ENCODE results near the gene NFYC. TPM values are rescaled to one million over a fixed set of nuclear protein-coding genes. Genes with fewer than 3 reads are reported as not detected.

Gene NFYC
- total and polyA plus RNA-seq, 2 donors = 34.0 to 39.1 TPM

GRCh38 chr1:40651138-40651857, 40.2 kb upstream of the NFYC start:
- Histone ChIP-seq H3K9me3 (ENCODE audit: control insufficient read depth in 2 of 2, insufficient read depth in 1 of 2, low read length in 1 of 2) (no peaks in the 10 kb centered on the region), H3K27me3 (ENCODE audit: control insufficient read depth in 2 of 2, insufficient read depth in 1 of 2, low read length in 1 of 2) (peaks cover 0 to 32% of the 10 kb centered on the region in 2 donors), H3K27ac (ENCODE audit: low read depth in 1 of 2, low read length in 1 of 2) (no peak overlapping the region), H3K4me3 (ENCODE audit: low read length in 2 of 2) (no peak overlapping the region), H3K36me3 (ENCODE audit: control insufficient read depth in 2 of 2, insufficient read depth in 2 of 2, low read length in 1 of 2) (no peaks in the 10 kb centered on the region), H3K4me1 (ENCODE audit: control insufficient read depth in 2 of 2, insufficient read depth in 2 of 2, low read length in 2 of 2) (peaks cover 5 to 23% of the 10 kb centered on the region in 2 donors)
- no peak for DNase-seq (ENCODE audit: low read depth in 6 of 9, low spot score in 9 of 9)
- 79% methylated on average over 17 of the region's 17 CpGs for WGBS

DNA sequence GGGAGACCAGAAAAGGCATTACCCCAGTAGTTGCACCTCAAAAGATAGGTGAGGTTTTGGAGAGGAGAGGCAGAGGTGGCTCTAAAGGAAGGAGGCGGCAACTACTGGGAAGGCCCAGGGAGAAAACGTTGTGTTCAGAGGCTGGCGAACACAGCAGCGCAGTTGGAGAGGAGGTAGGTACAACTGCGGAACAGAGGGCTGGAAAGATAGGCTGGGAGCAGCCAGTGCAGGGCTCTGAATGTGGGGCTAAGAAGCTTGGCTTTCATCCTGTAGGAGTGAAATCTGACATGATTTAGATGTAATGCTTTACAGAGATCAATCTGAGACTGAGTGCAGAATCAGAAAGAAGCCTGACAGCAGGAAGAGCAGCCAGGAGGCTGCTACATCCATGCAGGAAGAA, 39.0 kb upstream of the NFYC start:
- H3K9me3 ChIP-seq (ENCODE audit: control insufficient read depth in 2 of 2, insufficient read depth in 1 of 2, low read length in 1 of 2) = no peaks in the 10 kb centered on the region
- H3K27ac ChIP-seq (ENCODE audit: low read depth in 1 of 2, low read length in 1 of 2) = no peak overlapping the region
- H3K4me1 ChIP-seq (ENCODE audit: control insufficient read depth in 2 of 2, insufficient read depth in 2 of 2, low read length in 2 of 2) = peaks cover 5 to 23% of the 10 kb centered on the region in 2 donors
- no peak overlapping the region for H3K4me3 ChIP-seq (ENCODE audit: low read length in 2 of 2)
- WGBS = 91% methylated on average over 5 of the region's 5 CpGs
- H3K36me3 ChIP-seq (ENCODE audit: control insufficient read depth in 2 of 2, insufficient read depth in 2 of 2, low read length in 1 of 2) = no peaks in the 10 kb centered on the region
- peaks cover 0 to 32% of the 10 kb centered on the region in 2 donors for H3K27me3 ChIP-seq (ENCODE audit: control insufficient read depth in 2 of 2, insufficient read depth in 1 of 2, low read length in 1 of 2)
- DNase-seq (ENCODE audit: low read depth in 6 of 9, low spot score in 9 of 9) = no peak

DNA sequence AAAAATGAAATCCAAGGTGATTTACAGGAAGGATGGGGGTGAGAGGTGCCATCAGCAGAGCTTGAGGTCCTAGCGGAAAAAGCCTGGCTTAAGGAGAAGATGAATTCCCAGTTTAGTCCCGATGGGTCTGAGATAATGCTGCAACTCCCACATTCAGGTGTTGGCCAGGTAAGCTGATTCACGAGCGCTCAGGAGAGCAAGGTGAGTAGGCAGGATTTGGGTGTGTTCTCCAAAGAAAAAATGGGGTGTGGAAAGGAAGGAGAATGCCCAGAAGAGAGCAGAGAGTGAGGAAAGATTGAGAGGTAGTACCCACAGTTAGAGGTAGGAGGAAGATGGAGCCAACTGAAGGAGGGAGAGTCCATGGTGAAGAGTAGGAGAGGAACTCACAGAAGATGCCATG, 38.5 kb upstream of the NFYC start:
- Histone ChIP-seq H3K36me3 (ENCODE audit: control insufficient read depth in 2 of 2, insufficient read depth in 2 of 2, low read length in 1 of 2) (no peaks in the 10 kb centered on the region), H3K4me1 (ENCODE audit: control insufficient read depth in 2 of 2, insufficient read depth in 2 of 2, low read length in 2 of 2) (peaks cover 5 to 23% of the 10 kb centered on the region in 2 donors), H3K4me3 (ENCODE audit: low read length in 2 of 2) (no peak overlapping the region), H3K27ac (ENCODE audit: low read depth in 1 of 2, low read length in 1 of 2) (no peak overlapping the region), H3K9me3 (ENCODE audit: control insufficient read depth in 2 of 2, insufficient read depth in 1 of 2, low read length in 1 of 2) (no peaks in the 10 kb centered on the region), H3K27me3 (ENCODE audit: control insufficient read depth in 2 of 2, insufficient read depth in 1 of 2, low read length in 1 of 2) (peaks cover 0 to 32% of the 10 kb centered on the region in 2 donors)
- over 99% methylated on average over 4 of the region's 4 CpGs for WGBS
- DNase-seq (ENCODE audit: low read depth in 6 of 9, low spot score in 9 of 9) = no peak

GRCh38 chr1:40653851-40654537, 37.5 kb upstream of the NFYC start:
- 48% methylated on average over 31 of the region's 35 CpGs for WGBS
- no peaks in the 10 kb centered on the region for H3K9me3 ChIP-seq (ENCODE audit: control insufficient read depth in 2 of 2, insufficient read depth in 1 of 2, low read length in 1 of 2)
- H3K27me3 ChIP-seq (ENCODE audit: control insufficient read depth in 2 of 2, insufficient read depth in 1 of 2, low read length in 1 of 2) = peaks cover 0 to 32% of the 10 kb centered on the region in 2 donors
- peak in 2 of 9 donors; percentile 12 to 36 for DNase-seq (ENCODE audit: low read depth in 6 of 9, low spot score in 9 of 9)
- H3K4me1 ChIP-seq (ENCODE audit: control insufficient read depth in 2 of 2, insufficient read depth in 2 of 2, low read length in 2 of 2) = peaks cover 2 to 24% of the 10 kb centered on the region in 2 donors
- no peak overlapping the region for H3K4me3 ChIP-seq (ENCODE audit: low read length in 2 of 2)
- H3K36me3 ChIP-seq (ENCODE audit: control insufficient read depth in 2 of 2, insufficient read depth in 2 of 2, low read length in 1 of 2) = no peaks in the 10 kb centered on the region
- no peak overlapping the region for H3K27ac ChIP-seq (ENCODE audit: low read depth in 1 of 2, low read length in 1 of 2)

- Histone ChIP-seq H3K4me1 (ENCODE audit: control insufficient read depth in 2 of 2, insufficient read depth in 2 of 2, low read length in 2 of 2) (peaks cover 5 to 40% of the 10 kb centered on the region in 2 donors), H3K27ac (ENCODE audit: low read depth in 1 of 2, low read length in 1 of 2) (no peak overlapping the region), H3K4me3 (ENCODE audit: low read length in 2 of 2) (no peak overlapping the region), H3K9me3 (ENCODE audit: control insufficient read depth in 2 of 2, insufficient read depth in 1 of 2, low read length in 1 of 2) (peaks cover 0 to 3% of the 10 kb centered on the region in 2 donors), H3K27me3 (ENCODE audit: control insufficient read depth in 2 of 2, insufficient read depth in 1 of 2, low read length in 1 of 2) (peaks cover 0 to 26% of the 10 kb centered on the region in 2 donors), H3K36me3 (ENCODE audit: control insufficient read depth in 2 of 2, insufficient read depth in 2 of 2, low read length in 1 of 2) (no peaks in the 10 kb centered on the region)
- no peak for DNase-seq (ENCODE audit: low read depth in 6 of 9, low spot score in 9 of 9)
- 97% methylated on average over 7 of the region's 7 CpGs for WGBS
These were observed 34.5 kb upstream of the NFYC start for GRCh38 chr1:40657046-40657445.

GRCh38 chr1:40658751-40659648, 32.5 kb upstream of the NFYC start:
- peaks cover 0 to 9% of the 10 kb centered on the region in 2 donors for H3K27me3 ChIP-seq (ENCODE audit: control insufficient read depth in 2 of 2, insufficient read depth in 1 of 2, low read length in 1 of 2)
- peaks cover 21 to 56% of the 10 kb centered on the region in 2 donors for H3K4me1 ChIP-seq (ENCODE audit: control insufficient read depth in 2 of 2, insufficient read depth in 2 of 2, low read length in 2 of 2)
- no peaks in the 10 kb centered on the region for H3K36me3 ChIP-seq (ENCODE audit: control insufficient read depth in 2 of 2, insufficient read depth in 2 of 2, low read length in 1 of 2)
- H3K4me3 ChIP-seq (ENCODE audit: low read length in 2 of 2) = no peak overlapping the region
- no peak for DNase-seq (ENCODE audit: low read depth in 6 of 9, low spot score in 9 of 9)
- WGBS = 86% methylated on average over 16 of the region's 16 CpGs
- peaks cover 0 to 3% of the 10 kb centered on the region in 2 donors for H3K9me3 ChIP-seq (ENCODE audit: control insufficient read depth in 2 of 2, insufficient read depth in 1 of 2, low read length in 1 of 2)
- no peak overlapping the region for H3K27ac ChIP-seq (ENCODE audit: low read depth in 1 of 2, low read length in 1 of 2)

- Histone ChIP-seq H3K4me1 (ENCODE audit: control insufficient read depth in 2 of 2, insufficient read depth in 2 of 2, low read length in 2 of 2) (peaks cover 27 to 58% of the 10 kb centered on the region in 2 donors), H3K36me3 (ENCODE audit: control insufficient read depth in 2 of 2, insufficient read depth in 2 of 2, low read length in 1 of 2) (no peaks in the 10 kb centered on the region), H3K9me3 (ENCODE audit: control insufficient read depth in 2 of 2, insufficient read depth in 1 of 2, low read length in 1 of 2) (peaks cover 0 to 3% of the 10 kb centered on the region in 2 donors), H3K4me3 (ENCODE audit: low read length in 2 of 2) (no peak overlapping the region), H3K27ac (ENCODE audit: low read depth in 1 of 2, low read length in 1 of 2) (no peak overlapping the region), H3K27me3 (ENCODE audit: control insufficient read depth in 2 of 2, insufficient read depth in 1 of 2, low read length in 1 of 2) (peaks cover 0 to 4% of the 10 kb centered on the region in 2 donors)
- WGBS = 85% methylated on average over 7 of the region's 7 CpGs
- DNase-seq (ENCODE audit: low read depth in 6 of 9, low spot score in 9 of 9) = no peak
These were observed 31.9 kb upstream of the NFYC start for GRCh38 chr1:40659649-40659947.

- H3K9me3 ChIP-seq (ENCODE audit: control insufficient read depth in 2 of 2, insufficient read depth in 1 of 2, low read length in 1 of 2) = peaks cover 0 to 3% of the 10 kb centered on the region in 2 donors
- DNase-seq (ENCODE audit: low read depth in 6 of 9, low spot score in 9 of 9) = no peak
- peaks cover 0 to 4% of the 10 kb centered on the region in 2 donors for H3K27me3 ChIP-seq (ENCODE audit: control insufficient read depth in 2 of 2, insufficient read depth in 1 of 2, low read length in 1 of 2)
- WGBS = 95% methylated on average over 5 of the region's 5 CpGs
- no peaks in the 10 kb centered on the region for H3K36me3 ChIP-seq (ENCODE audit: control insufficient read depth in 2 of 2, insufficient read depth in 2 of 2, low read length in 1 of 2)
- no peak overlapping the region for H3K27ac ChIP-seq (ENCODE audit: low read depth in 1 of 2, low read length in 1 of 2)
- H3K4me1 ChIP-seq (ENCODE audit: control insufficient read depth in 2 of 2, insufficient read depth in 2 of 2, low read length in 2 of 2) = peaks cover 39 to 68% of the 10 kb centered on the region in 2 donors
- H3K4me3 ChIP-seq (ENCODE audit: low read length in 2 of 2) = no peak overlapping the region
These were observed 29.8 kb upstream of the NFYC start for GRCh38 chr1:40661678-40662077.
